H1 (cell line): ENCODE results near the gene PCF11. TPM values are rescaled to one million over a fixed set of nuclear protein-coding genes. Genes with fewer than 3 reads are reported as not detected.

Experiments
- EGR1 ChIP-seq: IDR thresholded peaks from 2 replicates; pipeline ENCODE4 v1.6.1; 2011; ENCODE audit warnings: low read depth, low read length, borderline replicate concordance
- SRF ChIP-seq: IDR thresholded peaks from 2 replicates; pipeline ENCODE4 v1.6.1; 2011; ENCODE audit warnings: mild to moderate bottlenecking, low read depth, low read length, moderate library complexity
- SUZ12 ChIP-seq: fragments of 200-600 bp; sonication (generic); IDR thresholded peaks from 2 replicates; pipeline ENCODE4 v1.6.1; 2012; ENCODE audit warnings: mild to moderate bottlenecking, inconsistent platforms, low read length, moderate library complexity, mixed read lengths
- polyA plus RNA-seq, 7 experiments: library from polyadenylated mRNA; depleted of rRNA in 3 of 7; stranded (reverse) in 5 of 7; unstranded in 2 of 7; fragments of >200 nt in 5 of 7; fragments of 200-250 nt in 2 of 7; gene quantifications; 1 replicate in 5 of 7; 2 replicates in 1 of 7; 4 replicates in 1 of 7; pipeline versions ENCODE4 v1.2.1 to v1.2.3, GENCODE V29; 2011 to 2013; ENCODE audit warnings: missing spikeins in 2 of 7, mixed read lengths in 2 of 7
- total RNA-seq: library from RNA; stranded (reverse); fragmentation: NEBNext Ultra II Directional; extraction: Animal tissue kit (Norgen Biotek cat#: 25700); gene quantifications from 2 replicates; pipeline ENCODE4 v1.2.1, GENCODE V29; 2021

The PCF11 gene
- total and polyA plus RNA-seq, 2 of the 8 experiments (the other 6 are each of a cell fraction or from before 2014, with no cell fraction given), result 25.1 to 47.7 TPM

DNA sequence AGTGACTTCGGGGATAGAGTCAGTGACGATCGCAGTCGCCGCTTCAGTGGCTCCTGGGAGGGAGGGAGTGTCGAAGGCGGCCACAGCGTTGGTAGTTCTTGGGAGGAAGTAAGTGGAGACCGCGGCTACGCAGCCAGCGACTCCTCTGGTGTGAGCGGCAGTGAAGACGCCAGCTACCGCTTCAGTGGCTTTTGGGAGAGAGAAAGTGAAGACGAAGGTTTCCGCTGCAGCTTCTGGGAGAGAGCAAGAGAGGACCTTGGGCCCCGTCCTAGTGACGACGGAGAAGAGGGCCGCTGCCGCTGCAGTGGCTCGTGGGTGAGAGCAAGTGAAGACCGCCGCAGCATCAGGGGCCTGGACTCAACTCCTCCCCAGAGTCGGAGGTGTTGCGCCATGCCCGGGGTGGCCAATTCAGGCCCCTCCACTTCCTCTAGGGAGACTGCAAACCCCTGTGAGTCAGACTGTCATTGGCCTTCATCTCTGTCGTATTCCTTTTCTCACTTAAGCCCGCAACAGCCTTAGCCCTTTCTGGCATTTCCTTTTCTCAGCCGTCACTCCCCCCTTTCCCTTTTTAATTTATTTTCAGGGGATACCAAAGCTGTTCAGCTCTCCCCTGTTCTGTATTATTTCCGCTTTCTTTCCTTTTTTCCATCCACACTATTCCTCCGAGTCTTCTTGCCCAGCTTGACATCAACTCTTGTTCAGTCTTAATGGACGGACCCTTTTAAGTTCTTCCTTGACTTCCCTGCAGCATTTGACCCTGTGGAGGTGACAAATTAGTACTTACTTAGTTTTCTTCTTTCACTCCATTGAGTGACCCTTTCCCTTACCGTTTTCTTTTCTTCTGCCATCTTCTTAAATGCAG lies 37.6 kb downstream of the PCF11 start (continued):
- peak; percentile 48; the same call in 1 of the 2 replicates for TF ChIP-seq SUZ12
- TF ChIP-seq SRF, result no peak
- TF ChIP-seq EGR1, result no peak
